IPS-18c (cell line): ENCODE results near the gene YIPF2.
"Not testable (repeated sequence)": the region's sequence is repeated elsewhere in the genome, so short reads cannot be mapped to it uniquely, and the experiment has no call there.

Source experiments
- H3K4me3 ChIP-seq: 2 replicates; pipeline ENCODE4 v1.7.0; 2013; ENCODE audit warnings: low read depth, mild to moderate bottlenecking, low read length, moderate library complexity; ENCODE audit not compliant: insufficient read depth
- H3K9me3 ChIP-seq: one replicate; pipeline ENCODE4 v1.6.1; 2013; ENCODE audit warnings: mild to moderate bottlenecking, low read length, moderate library complexity; ENCODE audit not compliant: control insufficient read depth, insufficient read depth

The YIPF2 gene

DNA sequence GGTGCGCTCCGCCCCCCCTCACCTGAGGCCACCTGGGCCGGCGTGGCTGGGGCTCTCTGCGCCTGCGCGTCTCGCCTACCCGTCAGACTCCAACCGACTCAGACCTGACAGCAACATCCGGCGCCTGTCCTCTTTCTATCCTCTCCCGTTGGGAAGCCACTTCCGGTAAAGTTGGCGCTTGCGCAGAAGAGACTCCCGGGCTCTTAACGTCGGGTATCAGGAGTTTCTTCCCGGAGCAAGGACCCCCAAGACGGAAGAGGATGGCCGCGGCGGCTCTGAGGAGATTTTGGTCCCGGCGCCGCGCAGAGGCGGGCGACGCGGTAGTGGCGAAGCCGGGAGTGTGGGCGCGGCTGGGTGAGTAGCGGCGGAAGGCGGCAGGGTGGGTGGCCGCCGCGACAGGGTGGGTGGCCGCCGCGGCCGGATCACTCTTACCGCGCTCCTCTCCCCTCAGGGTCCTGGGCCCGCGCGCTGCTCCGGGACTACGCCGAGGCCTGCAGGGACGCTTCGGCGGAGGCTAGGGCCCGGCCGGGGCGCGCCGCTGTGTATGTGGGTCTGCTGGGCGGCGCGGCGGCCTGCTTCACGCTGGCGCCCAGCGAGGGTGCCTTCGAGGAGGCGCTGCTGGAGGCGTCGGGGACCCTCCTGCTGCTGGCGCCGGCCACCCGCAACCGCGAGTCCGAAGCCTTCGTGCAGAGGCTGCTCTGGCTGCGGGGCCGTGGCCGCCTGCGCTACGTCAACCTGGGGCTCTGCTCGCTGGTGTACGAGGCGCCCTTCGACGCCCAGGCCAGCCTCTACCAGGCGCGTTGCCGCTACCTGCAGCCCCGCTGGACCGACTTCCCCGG lies at the start of gene YIPF2, which contains the start of gene TIMM29:
TSS of gene YIPF2 (minus strand) at position 77 of the 839 bp plus-strand sequence. CDS start 229 bp downstream, outside the sequence.
TSS of gene TIMM29 (plus strand) at position 249 of the 839 bp plus-strand sequence. CDS start at position 261, 12 bp downstream.
- Histone ChIP-seq H3K4me3 (peak within 1 kb of the TSS; percentile 89), H3K9me3 (peaks cover 2% of the 10 kb centered on the region)

DNA sequence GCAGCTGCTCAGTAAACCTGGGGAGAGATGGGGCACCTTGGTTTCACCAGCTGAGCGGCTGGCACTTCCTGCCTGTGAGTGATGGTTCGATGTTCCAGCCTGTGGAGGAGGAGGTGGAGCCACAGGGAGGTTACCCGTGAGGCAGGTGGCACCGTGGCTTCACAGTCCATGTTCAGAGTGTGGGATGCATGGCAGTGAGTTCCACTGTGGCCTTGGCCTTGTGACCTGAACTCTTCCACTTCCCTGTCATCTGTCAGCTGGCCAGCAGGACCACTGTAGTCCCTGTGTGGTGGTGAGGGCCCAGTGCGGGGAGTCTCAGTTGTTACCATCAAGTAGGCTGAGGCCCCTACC lies 49.3 kb upstream of the YIPF2 start:
- Histone ChIP-seq H3K4me3 (no peak overlapping the region), H3K9me3 (peaks cover 2% of the 10 kb centered on the region)

DNA sequence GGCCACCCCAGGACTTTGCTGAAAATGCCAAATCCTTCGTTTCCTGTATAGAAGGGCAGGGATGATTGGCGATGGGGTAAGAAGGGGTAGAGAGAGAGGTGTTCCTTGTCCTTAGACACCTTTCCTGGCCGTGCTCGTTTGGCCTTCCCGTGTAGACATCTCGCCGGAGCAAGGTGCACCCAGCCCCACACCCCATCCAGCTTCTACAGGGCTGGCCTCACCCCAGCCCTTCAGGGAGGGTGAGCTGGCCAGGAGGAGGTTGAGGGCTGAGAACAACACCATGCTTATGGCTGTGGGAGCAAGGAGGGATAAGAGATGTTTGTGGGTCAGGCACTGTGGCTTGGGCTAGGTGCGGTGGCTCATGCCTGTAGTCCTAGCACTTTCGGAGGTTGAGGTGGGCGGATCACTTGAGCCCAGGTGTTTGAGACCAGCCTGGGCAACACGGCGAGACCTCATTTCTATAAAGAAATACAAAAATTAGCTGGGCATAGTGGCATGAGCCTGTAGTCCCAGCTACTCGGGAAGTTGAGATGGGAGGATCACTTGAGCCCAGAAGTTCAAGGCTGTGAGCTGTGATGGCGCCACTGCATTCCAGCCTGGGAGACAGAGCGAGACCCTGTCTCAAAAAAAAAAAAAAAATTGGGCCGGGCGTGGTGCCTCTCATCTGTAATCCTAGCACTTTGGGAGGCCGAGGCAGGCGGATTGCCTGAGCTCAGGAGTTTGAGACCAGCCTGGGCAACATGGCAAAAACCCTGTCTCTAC lies 47.9 kb upstream of the YIPF2 start:
- Histone ChIP-seq H3K4me3 (no peak overlapping the region), H3K9me3 (peaks cover 2% of the 10 kb centered on the region)

DNA sequence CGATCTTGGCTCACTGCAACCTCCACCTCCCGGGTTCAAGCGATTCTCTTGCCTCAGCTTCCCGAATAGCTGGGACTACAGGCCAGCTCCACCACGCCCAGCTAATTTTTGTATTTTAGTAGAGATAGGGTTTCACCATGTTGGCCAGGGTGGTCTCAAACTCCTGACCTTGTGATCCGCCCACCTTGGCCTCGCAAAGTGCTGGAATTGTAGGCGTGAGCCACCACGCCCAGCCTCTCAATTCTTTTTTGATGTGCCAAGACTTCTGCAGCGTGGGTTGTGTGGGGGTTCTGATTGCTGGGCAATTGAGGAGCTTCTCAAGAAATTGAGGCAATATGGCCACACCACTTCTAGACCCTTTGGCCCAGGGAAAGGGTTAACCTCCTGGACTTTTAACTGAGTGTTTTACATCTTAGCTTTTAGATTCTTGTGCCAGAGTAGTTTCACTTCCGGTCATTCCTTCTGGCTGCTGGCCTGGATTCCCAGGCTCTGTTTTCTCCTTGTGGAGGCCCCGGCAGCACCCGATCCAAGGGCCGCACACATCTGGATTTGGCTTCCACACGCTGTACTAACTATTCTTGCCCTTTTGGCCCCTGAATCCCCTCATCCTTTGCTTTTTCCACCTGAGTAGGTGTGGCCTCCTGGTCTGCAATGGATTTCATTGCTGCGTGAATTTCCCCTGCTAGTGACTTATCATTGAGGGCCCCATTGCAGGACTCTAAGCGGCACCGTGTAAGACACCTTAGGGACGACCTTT lies 47.1 kb upstream of the YIPF2 start:
- Histone ChIP-seq H3K9me3 (peaks cover 2% of the 10 kb centered on the region), H3K4me3 (no peak overlapping the region)

DNA sequence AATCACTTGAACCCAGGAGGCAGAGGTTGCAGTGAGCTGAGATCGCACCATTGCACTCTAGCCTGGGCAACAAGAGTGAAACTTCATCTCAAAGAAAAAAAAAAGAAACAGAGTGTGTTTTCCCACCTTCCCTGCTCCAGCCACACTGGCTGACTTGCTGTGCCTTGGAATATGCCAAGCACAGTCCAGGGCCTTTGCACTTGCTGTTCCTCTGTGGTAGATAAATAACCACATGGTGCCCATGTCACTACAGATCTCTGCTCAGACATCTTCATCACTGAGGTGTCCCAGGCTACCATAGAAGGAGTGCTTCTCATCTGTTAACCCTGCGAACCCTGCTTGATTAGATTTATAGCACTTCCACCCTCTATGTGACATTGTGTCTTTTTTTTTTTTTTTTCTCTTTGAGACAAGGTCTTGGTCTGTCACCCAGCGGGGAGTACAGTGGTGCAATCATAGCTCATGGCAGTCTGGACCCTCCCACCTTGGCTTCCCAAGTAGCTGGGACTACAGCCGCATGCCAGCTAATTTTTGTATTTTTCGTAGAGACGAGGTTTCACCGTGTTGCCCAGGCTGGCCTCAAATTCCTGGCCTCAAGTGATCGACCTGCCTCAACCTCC lies 42.8 kb upstream of the YIPF2 start:
- Histone ChIP-seq H3K4me3 (no peak overlapping the region), H3K9me3 (peaks cover 2% of the 10 kb centered on the region)

DNA sequence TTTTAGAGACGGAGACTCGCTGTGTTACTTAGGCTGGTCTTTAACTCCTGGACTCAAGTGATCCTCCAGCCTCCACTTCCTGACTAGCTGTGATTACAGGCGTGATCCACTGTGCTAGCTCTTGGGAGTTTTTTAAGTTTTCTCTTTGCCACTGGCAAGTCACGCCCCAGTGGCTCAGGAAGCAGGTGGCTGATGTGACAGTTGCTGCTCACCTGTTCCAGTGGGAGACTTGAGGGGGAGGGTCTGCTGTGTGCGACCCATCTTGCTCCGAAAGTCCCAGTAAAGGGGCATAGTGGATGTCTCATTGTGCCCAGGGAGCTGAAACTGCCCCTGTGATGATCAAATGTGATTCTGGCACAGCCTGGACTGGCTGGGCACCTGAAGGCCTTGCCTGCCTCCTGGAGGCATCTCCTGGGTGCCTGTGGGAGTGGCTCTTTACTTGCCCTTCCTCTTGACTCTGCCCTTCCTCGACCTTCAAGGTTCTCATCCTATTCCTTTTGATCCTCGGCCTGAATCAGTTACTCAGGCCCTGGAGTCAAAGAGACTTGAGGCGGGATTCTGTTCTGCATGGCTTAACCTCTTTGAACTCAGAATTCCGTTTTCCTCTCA lies 40.2 kb upstream of the YIPF2 start:
- H3K9me3 ChIP-seq: no peaks in the 10 kb centered on the region
- H3K4me3 ChIP-seq: no peak overlapping the region

DNA sequence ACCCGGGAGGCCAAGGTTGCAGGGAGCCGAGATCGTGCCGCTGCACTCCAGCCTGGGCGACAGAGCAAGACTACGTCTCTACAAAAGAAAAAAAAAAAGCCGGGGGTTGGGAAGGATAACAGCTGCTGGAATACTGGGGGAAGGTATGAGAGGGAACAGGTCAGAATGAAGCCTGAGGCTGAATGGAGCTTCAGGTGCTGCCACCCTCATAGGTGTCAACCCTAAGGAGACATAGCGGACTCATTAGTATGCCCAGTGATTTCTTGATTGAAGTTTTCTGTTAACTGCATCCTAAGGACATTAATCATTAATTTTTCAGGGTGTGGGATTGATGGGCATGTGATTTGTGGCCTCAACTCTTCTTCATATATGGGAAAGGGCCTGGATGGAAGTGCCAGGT lies 38.4 kb upstream of the YIPF2 start:
- Histone ChIP-seq H3K4me3 (no peak overlapping the region), H3K9me3 (no peaks in the 10 kb centered on the region)

DNA sequence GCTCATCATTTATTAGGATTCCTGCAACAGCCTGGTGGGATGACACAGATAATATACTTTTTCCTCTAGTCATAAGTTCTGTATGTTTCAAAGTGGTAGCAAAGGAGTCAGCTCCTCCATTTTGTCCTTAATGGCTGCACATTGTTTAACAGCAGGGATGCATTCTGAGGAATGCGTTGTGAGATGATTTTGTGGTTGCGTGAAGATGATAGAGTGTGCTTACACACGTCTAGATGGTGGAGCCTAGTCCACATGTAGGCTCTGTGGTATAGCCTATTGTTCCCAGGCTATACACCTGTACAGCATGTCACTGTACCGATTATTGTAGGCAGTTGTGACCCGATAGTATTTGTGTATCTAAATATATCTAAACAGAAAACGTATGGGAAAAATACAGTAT lies 37.0 kb upstream of the YIPF2 start:
- Histone ChIP-seq H3K9me3 (no peaks in the 10 kb centered on the region), H3K4me3 (no peak overlapping the region)

DNA sequence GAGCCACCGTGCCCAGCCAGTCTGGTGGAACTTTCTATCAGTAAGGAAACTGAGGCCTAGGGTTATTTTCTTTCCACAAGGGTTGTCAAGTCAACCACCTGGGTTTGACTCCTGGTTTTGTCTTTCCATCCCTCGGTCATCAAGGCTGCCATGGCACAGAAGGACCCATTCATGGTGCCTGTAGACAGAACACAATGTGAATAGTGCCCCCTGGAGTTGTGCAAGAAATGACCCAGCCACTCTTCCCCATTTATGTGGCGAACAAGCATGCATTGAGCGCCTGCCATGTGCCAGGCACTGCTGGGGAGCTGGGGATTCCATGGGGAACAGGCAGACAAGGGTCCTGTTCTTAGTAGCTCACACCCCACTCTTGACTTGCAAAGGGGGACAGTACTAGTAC lies 36.5 kb upstream of the YIPF2 start:
- Histone ChIP-seq H3K9me3 (no peaks in the 10 kb centered on the region), H3K4me3 (no peak overlapping the region)

DNA sequence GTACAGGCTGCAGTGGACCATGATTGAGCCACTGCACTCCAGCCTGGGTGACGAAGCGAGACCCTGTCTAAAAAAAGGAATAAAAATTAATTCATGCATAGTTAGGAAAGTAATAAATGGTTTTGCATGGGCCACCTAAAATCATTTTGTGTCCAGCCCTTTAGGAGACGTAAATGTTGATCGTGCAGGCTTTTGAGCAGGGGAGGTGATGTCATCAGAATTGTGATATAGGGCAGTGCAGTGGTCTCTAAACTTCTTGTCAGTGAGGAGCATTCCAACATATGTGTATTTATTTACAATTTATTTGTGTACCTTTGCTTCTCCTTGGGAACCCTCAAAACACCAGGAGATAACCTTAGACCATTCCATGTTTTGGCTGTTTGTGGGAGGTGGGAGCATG lies 35.4 kb upstream of the YIPF2 start:
- H3K4me3 ChIP-seq: no peak overlapping the region
- no peaks in the 10 kb centered on the region for H3K9me3 ChIP-seq

DNA sequence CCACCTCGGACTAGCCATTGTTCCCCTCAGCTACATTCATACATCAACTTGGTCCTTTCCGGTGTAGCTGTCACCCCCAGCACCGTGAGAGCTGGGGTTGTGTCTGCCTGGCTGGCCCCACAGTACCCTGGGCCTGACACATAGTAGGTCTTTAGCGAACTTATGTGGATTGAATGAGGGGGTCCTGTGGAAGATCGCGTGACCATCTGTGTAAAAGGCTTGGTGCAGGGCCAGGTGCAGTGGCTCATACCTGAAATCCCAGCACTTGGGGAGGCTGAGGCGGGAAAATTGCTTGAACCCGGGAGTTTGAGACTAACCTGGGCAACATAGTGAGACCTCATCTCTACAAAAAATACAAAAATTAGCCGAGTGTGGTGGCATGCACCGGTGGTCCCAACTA lies 34.4 kb upstream of the YIPF2 start:
- Histone ChIP-seq H3K4me3 (no peak overlapping the region), H3K9me3 (no peaks in the 10 kb centered on the region)

DNA sequence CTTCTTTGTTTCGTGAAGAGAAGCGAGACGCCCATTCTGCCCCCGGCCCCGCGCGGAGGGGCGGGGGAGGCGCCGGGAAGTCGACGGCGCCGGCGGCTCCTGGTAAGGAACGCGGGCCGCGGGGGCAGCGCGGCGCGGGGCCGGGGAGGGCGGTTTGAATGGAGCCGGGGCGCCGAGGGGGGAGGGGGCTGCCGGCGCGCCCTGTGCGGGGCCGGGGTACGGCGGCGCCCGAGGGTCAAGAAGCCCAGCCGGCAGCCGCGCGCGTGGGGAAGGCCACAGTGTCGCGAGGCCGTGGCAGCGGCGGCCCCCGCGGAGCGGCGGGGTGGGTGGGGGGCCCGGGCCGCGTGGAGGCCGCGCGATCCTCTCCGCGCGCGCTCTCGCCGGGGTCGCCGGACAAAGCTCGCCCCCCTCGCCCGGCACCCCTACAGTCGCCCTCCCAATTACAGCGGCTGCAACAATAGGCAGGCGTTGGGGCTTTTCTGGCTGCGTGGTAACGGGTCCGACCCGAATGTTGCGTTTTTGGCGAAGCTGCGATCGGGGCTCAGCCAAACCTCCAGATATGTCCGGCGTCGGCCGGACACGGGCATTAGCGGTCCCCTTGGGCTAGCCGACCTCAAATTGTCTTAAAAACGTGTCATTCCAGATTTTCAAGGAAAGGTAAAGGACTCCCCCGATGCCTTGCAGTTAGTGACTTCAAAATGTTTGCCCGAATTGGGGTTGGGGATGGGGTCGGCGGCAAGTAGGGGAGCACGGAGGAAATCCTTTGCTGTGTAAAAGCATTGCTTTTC lies 32.8 kb upstream of the YIPF2 start:
- Histone ChIP-seq H3K4me3 (peak overlapping the region; percentile 90), H3K9me3 (no peaks in the 10 kb centered on the region)

DNA sequence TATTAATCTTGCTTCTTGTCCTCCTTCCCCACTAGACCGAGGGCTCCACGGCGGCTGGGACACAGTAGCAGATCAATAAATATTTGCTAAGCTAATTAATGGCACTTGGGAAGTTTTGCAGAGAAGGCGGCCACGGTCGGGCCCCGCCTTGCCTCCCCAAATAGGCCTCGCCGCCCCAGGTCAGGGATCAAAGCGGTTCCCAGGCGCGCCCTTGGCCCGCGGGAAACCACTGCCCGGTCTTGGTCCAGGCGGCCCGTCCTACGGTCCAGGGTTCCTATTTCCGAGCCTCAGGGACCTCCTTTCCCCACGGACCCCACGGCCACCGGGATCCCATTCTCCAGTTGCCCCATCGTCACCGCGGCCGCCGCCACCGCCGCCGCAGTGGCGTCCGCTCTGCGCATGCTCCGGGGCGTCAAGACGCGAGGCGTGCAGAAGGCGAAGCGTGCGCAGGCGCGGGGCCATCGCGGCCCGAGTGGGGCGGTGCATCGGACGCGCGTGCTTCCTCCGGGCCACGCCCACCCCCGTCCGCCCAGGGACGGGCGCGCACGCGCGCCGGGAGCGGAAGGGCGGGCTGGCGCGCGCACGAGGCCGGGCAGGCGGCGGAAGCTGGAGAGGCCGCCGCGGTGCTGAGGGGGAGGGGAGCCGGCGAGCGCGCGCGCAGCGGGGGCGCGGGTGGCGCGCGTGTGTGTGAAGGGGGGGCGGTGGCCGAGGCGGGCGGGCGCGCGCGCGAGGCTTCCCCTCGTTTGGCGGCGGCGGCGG lies 32.1 kb upstream of the YIPF2 start, which contains the start of gene SMARCA4:
TSS of gene SMARCA4 (plus strand) at position 717 of the 759 bp plus-strand sequence. CDS start 23,122 bp downstream, outside the sequence.
- no peaks in the 10 kb centered on the region for H3K9me3 ChIP-seq

DNA sequence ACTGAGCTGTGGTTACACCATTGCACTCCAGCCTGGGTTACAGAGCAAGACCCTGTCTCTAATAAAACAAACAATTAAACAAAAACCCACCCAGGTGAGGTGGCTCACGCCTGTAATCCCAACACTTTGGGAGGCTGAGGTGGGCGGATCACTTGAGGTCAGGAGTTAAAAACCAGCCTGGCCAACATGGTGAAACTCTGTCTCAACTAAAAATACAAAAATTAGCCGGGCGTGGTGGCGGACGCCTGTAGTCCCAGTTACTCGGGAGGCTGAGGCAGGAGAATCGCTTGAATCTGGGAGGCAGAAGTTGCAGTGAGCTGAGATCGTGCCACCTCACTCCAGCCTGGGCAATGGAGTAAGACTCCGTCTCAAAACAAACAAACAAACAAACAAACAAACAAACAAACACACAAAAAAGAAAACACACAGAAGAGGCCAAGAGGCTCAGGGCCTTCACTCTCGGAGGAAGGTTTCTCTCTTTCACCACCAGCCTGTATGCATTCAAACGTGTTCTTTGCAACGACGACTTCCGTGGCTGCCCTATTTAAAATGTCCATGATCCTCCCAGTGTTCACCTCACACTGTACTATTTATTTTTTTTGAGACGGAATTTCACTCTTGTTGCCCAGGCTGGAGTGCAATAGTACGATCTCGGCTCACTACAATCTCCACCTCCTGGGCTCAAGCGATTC lies 31.0 kb upstream of the YIPF2 start:
- H3K4me3 ChIP-seq, H3K9me3 ChIP-seq: not testable (repeated sequence)

More for the DNA sequence above, 32.1 kb upstream of the YIPF2 start, which contains the start of gene SMARCA4:
- peak within 1 kb of the TSS; percentile 90 for H3K4me3 ChIP-seq

DNA sequence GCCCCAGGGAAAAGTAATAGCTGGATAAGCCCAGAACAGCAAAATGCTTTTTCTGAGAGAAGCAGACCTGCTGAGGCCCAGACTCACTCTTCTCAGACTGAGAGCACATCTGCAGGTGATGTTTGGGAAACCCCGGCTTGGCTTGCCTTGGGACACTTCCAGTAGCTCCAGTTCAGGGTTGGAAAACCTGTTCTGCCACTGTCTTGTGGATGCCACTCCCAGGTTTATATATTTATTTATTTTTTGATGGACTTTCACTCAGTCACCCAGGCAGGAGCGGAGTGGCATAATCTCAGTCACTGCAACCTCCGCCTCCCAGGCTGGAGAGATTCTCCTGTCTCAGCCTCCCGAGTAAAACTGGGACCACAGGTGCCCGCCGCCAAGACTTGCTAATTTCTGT lies 24.4 kb upstream of the YIPF2 start:
- Histone ChIP-seq H3K9me3 (no peaks in the 10 kb centered on the region), H3K4me3 (no peak overlapping the region)
